Heart left ventricle (tissue), 13 donors: ENCODE data around the gene FAM217A.

Source experiments
- POLR2A ChIP-seq, 2 donors: fragments of 450-650 bp; IDR thresholded peaks; one replicate each; pipeline ENCODE4 v1.6.1; 2017; ENCODE audit warnings: antibody characterized with exemption in 2 of 2, mild to moderate bottlenecking in 2 of 2, moderate library complexity in 2 of 2
- TF ChIP-seq, protein P1 (sequence below), 12 donors: fragments of 200-600 bp; sonication (generic) in 4 of 12; IDR thresholded peaks; one replicate each; pipeline versions ENCODE4 v1.5.0 to v1.8.0; 2018 to 2022; ENCODE audit warnings: antibody characterized with exemption in 12 of 12, mild to moderate bottlenecking in 5 of 12
- donor health status: ischemic (EF 13 %, LVEDD 7.1; RV severe dilation, severe dysfunction).
- donor health status: DM: no; HTN: yes; CAD: no.
- donor health status: DM: no; HTN: no; CAD: no.
- donor health status: ischemic (EF 25% LVEDD 6.9; RV normal size, moderate dysfunction).
- donor health status: ischemic (EF 25% LVEDD 5.7; RV mildly dilated, moderate dysfunction).
- donor health status: ischemic (EF 35%, LVEDD 5.7; RV mildly dilated, moderate dysfunction).
- donor health status: nonischemic (EF 11% LVEDD 7.7; RV severe dilation, severe dysfunction).
- donor health status: DM: yes; HTN: yes; CAD: no.
- donor health status: PGD.
- donor health status: ischemic (EF 29% LVEDD 5.4; RV normal size, mild dysfunction).
- donor health status: nonischemic (EF 23%, LVEDD 6.1; RV moderate dilation, normal function).

DNA sequence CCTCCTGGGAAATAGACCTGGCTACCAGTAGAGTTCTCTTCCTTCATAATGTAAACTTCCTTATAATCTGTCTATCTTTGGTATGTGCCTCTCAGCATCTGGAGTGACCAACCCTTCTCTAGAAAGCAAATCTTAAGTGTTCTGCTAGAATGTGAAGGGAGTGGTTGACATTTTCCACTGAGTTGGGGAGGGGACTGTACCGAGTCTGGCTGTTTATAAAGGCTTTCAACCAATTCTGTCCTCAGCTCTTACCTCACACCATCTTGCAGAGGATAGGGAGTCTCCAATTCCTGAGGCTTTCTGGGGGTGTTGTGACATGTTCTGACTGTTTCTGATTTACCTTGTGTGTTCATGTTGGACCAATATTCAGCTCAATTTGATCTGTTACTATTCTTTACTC is 39.6 kb downstream of the FAM217A start:
- TF ChIP-seq, protein P1, sequence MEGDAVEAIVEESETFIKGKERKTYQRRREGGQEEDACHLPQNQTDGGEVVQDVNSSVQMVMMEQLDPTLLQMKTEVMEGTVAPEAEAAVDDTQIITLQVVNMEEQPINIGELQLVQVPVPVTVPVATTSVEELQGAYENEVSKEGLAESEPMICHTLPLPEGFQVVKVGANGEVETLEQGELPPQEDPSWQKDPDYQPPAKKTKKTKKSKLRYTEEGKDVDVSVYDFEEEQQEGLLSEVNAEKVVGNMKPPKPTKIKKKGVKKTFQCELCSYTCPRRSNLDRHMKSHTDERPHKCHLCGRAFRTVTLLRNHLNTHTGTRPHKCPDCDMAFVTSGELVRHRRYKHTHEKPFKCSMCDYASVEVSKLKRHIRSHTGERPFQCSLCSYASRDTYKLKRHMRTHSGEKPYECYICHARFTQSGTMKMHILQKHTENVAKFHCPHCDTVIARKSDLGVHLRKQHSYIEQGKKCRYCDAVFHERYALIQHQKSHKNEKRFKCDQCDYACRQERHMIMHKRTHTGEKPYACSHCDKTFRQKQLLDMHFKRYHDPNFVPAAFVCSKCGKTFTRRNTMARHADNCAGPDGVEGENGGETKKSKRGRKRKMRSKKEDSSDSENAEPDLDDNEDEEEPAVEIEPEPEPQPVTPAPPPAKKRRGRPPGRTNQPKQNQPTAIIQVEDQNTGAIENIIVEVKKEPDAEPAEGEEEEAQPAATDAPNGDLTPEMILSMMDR (IDR thresholded peaks at IDR 0.05) = no peak
- no peak for TF ChIP-seq POLR2A (IDR thresholded peaks at IDR 0.05)
